ENCODE results near the gene FZD8.

GRCh38 chr10:35643151-35644049, 1.3 kb upstream of the FZD8 start:
- no peak for TF ChIP-seq PBX3 (IDR thresholded peaks at IDR 0.05)
- TF ChIP-seq CTCF (IDR thresholded peaks at IDR 0.05) = no peak
- TF ChIP-seq MXI1 (IDR thresholded peaks at IDR 0.05; ENCODE audit: low read depth, low read length) = no peak
- no peak for TF ChIP-seq FOXM1 (IDR thresholded peaks at IDR 0.05; ENCODE audit: low read depth)
- TF ChIP-seq POLR2AphosphoS5 (IDR thresholded peaks at IDR 0.05; ENCODE audit: low read depth, low read length) = no peak
- no peak for TF ChIP-seq SMC3 (IDR thresholded peaks at IDR 0.05; ENCODE audit: low read depth, low read length)
- TF ChIP-seq RAD21 (IDR thresholded peaks at IDR 0.05; ENCODE audit: low read length) = no peak
- no peak for TF ChIP-seq MAX (IDR thresholded peaks at IDR 0.05; ENCODE audit: low read depth)
- TF ChIP-seq RXRA (IDR thresholded peaks at IDR 0.05; ENCODE audit: borderline replicate concordance, low read depth) = no peak
- TF ChIP-seq MEF2A (IDR thresholded peaks at IDR 0.05; ENCODE audit: borderline replicate concordance, low read depth) = no peak
- no peak for TF ChIP-seq CHD2 (IDR thresholded peaks at IDR 0.05; ENCODE audit: low read length, partially characterized antibody)
- TF ChIP-seq EP300 (IDR thresholded peaks at IDR 0.05; ENCODE audit: borderline replicate concordance in 1 of 2, low read depth in 1 of 2, low read length in 1 of 2) = no peak

Data from SK-N-SH (cell line).